K562 (cell line): ENCODE measurements around the gene TMC6. TPM values are rescaled to one million over a fixed set of nuclear protein-coding genes. Genes with fewer than 3 reads are reported as not detected.

Source experiments
- BRCA1 ChIP-seq, 2 experiments: fragments of 450-650 bp in 1 of 2; sonication (generic) in 1 of 2; formaldehyde crosslinking in 1 of 2; IDR thresholded peaks; 2 replicates each; pipeline versions ENCODE4 v1.5.0 to v1.6.1; 2017 to 2020; ENCODE audit warnings: mild to moderate bottlenecking in 1 of 2, missing genetic modification reagents in 1 of 2
- VEZF1 ChIP-seq: fragments of 200-800 bp; sonication (Bioruptor generic); IDR thresholded peaks from 2 replicates; pipeline ENCODE4 v1.6.1; 2017; ENCODE audit warnings: missing genetic modification characterization, missing compliant biosample characterization
- ZNF766 ChIP-seq: fragments of 200-800 bp; sonication (Bioruptor generic); conservative IDR thresholded peaks from 2 replicates; pipeline ENCODE4 v1.6.1; 2016; ENCODE audit warnings: missing genetic modification characterization, missing compliant biosample characterization
- polyA plus RNA-seq, 8 experiments: library from polyadenylated mRNA; depleted of rRNA in 4 of 8; stranded (reverse) in 5 of 8; unstranded in 3 of 8; fragments of >200 nt; fragmentation: Nextera tagmentation in 2 of 8; fragmentation: Illumina TruSeq in 1 of 8; extraction: Ambion mirVana in 2 of 8; extraction: Trizol in 1 of 8; gene quantifications; 2 replicates each; pipeline versions ENCODE4 v1.2.1 to v1.2.3, GENCODE V29; 2011 to 2014; ENCODE audit warnings: inconsistent platforms in 1 of 8, missing spikeins in 1 of 8
- total RNA-seq, 7 experiments: library from RNA; depleted of rRNA in 6 of 7; stranded (reverse); fragments of >200 nt in 6 of 7; fragmentation: Illumina TruSeq in 2 of 7; extraction: Trizol in 2 of 7; gene quantifications; 2 replicates each; pipeline versions ENCODE4 v1.2.1 to v1.2.3, GENCODE V29; 2011 to 2021; ENCODE audit warnings: low replicate concordance in 1 of 7
- TF ChIP-seq, protein P1 (sequence below): fragments of 450-650 bp; IDR thresholded peaks from 2 replicates; pipeline ENCODE4 v1.7.1; 2018; ENCODE audit warnings: mild to moderate bottlenecking, low read depth; ENCODE audit not compliant: partially characterized antibody
- TF ChIP-seq, protein P2 (sequence below), 2 experiments: fragments of 450-650 bp in 1 of 2; sonication (generic) in 1 of 2; formaldehyde crosslinking; conservative IDR thresholded peaks; 2 replicates each; pipeline versions ENCODE4 v1.4.0 to v1.8.1; 2020 to 2022; ENCODE audit warnings: mild to moderate bottlenecking in 1 of 2, missing genetic modification reagents in 1 of 2

The TMC6 gene
- total and polyA plus RNA-seq, 9 of the 15 experiments (the other 6 are each of a cell fraction or from before 2014, with no cell fraction given): 4.1 to 351 (median 66.9) TPM

DNA sequence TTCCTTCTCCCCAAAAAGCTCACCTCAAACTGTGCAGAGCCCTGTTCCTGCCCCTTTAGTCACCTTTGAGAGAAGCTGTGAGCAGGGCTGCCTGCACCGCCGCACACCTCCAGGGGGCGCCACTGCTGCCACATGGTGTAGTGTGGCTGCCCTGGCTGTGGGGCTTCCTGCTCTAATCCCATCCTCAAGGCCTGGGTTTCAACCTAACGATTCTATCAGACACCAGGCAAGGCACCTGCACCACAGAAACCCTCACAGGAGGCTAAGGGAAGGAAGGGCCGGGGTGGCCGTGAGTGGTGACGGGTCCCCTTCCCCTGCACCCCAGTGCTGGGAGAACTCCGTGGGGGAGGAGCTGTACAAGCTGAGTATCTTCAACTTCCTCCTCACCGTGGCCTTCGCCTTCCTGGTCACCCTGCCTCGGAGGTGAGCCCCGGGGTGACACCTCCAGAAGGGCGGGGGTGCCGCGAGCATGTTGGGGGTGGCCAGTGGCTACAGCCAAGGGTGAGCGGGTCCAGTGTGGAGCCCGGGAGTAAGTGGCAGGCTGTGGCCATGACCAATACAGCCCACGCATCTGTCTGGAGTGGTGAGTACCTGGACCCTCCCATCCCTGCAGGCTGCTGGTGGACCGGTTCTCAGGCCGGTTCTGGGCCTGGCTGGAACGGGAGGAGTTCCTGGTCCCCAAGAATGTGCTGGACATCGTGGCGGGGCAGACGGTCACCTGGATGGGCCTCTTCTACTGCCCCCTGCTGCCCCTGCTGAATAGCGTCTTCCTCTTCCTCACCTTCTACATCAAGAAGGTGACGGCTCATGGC is 9.0 kb upstream of the TMC6 start (continued):
- TF ChIP-seq, protein P1, sequence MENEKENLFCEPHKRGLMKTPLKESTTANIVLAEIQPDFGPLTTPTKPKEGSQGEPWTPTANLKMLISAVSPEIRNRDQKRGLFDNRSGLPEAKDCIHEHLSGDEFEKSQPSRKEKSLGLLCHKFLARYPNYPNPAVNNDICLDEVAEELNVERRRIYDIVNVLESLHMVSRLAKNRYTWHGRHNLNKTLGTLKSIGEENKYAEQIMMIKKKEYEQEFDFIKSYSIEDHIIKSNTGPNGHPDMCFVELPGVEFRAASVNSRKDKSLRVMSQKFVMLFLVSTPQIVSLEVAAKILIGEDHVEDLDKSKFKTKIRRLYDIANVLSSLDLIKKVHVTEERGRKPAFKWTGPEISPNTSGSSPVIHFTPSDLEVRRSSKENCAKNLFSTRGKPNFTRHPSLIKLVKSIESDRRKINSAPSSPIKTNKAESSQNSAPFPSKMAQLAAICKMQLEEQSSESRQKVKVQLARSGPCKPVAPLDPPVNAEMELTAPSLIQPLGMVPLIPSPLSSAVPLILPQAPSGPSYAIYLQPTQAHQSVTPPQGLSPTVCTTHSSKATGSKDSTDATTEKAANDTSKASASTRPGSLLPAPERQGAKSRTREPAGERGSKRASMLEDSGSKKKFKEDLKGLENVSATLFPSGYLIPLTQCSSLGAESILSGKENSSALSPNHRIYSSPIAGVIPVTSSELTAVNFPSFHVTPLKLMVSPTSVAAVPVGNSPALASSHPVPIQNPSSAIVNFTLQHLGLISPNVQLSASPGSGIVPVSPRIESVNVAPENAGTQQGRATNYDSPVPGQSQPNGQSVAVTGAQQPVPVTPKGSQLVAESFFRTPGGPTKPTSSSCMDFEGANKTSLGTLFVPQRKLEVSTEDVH: peak; percentile 25
- TF ChIP-seq BRCA1 (IDR thresholded peaks at IDR 0.05) (no peak), BRCA1 (CRISPR knock-in tag; IDR thresholded peaks at IDR 0.05) (0 out of 2 replicates have a peak, but pooled peaks have one; percentile 6), VEZF1 (CRISPR knock-in tag) (peak; percentile 46; the same call in 1 of the 2 replicates), ZNF766 (CRISPR knock-in tag) (0 out of 2 replicates have a peak, but pooled peaks have one; percentile 42)
- TF ChIP-seq, protein P2, sequence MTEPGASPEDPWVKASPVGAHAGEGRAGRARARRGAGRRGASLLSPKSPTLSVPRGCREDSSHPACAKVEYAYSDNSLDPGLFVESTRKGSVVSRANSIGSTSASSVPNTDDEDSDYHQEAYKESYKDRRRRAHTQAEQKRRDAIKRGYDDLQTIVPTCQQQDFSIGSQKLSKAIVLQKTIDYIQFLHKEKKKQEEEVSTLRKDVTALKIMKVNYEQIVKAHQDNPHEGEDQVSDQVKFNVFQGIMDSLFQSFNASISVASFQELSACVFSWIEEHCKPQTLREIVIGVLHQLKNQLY (CRISPR knock-in tag; conservative IDR thresholded peaks at IDR 0.05): 0 out of 4 replicates have a peak, but pooled peaks of 1 of the 2 experiments have one; percentile 6
